Fibroblast of the aortic adventitia (primary cell): Measurements from ENCODE around the gene PMP22. TPM values are rescaled to one million over a fixed set of nuclear protein-coding genes. Genes with fewer than 3 reads are reported as not detected.
"Not testable (repeated sequence)": the region's sequence is repeated elsewhere in the genome, so short reads cannot be mapped to it uniquely, and the experiment has no call there.

Source experiments
- DNase-seq: peaks from one replicate; pipeline ENCODE4 v3.0.0-alpha.2; 2010; ENCODE audit warnings: low read depth
- H3K4me3 ChIP-seq: 2 replicates; pipeline ENCODE4 v1.5.1; 2011; ENCODE audit warnings: low read depth, mild to moderate bottlenecking, control low read depth, low read length, moderate library complexity
- CTCF ChIP-seq: IDR thresholded peaks from 2 replicates; pipeline ENCODE4 v1.5.1; 2011; ENCODE audit warnings: mild to moderate bottlenecking, low read length, control low read depth, inconsistent platforms; ENCODE audit not compliant: insufficient read depth
- total RNA-seq: library from RNA; depleted of rRNA; stranded (reverse); fragments of >200 nt; gene quantifications from 2 replicates; pipeline ENCODE4 v1.2.3, GENCODE V29; 2012; ENCODE audit warnings: low replicate concordance

Gene PMP22
- total RNA-seq, 1 donor: 111 TPM

GRCh38 chr17:15231851-15232516 is 33.1 kb downstream of the PMP22 start:
- no peak for DNase-seq
- H3K4me3 ChIP-seq: no peak overlapping the region
- TF ChIP-seq CTCF: no peak

- H3K4me3 ChIP-seq: no peak overlapping the region
- no peak for TF ChIP-seq CTCF
- DNase-seq: no peak
Measured at GRCh38 chr17:15230866-15231265, 34.3 kb downstream of the PMP22 start.

GRCh38 chr17:15221827-15222226 is 43.3 kb downstream of the PMP22 start:
- H3K4me3 ChIP-seq, DNase-seq: not testable (repeated sequence)

GRCh38 chr17:15220785-15221184 is 44.3 kb downstream of the PMP22 start:
- peak; percentile 28 for DNase-seq
- H3K4me3 ChIP-seq: no peak overlapping the region
- no peak for TF ChIP-seq CTCF

GRCh38 chr17:15216481-15216880 is 48.6 kb downstream of the PMP22 start:
- H3K4me3 ChIP-seq: no peak overlapping the region
- TF ChIP-seq CTCF: no peak
- DNase-seq: no peak

GRCh38 chr17:15213381-15214087 is 51.6 kb downstream of the PMP22 start:
- DNase-seq: peak; percentile 30
- peak; percentile 37 for TF ChIP-seq CTCF
- no peak overlapping the region for H3K4me3 ChIP-seq

GRCh38 chr17:15210247-15210646 is 54.9 kb downstream of the PMP22 start:
- DNase-seq: no peak
- TF ChIP-seq CTCF: no peak

GRCh38 chr17:15203062-15203461 is 62.1 kb downstream of the PMP22 start:
- H3K4me3 ChIP-seq, DNase-seq: not testable (repeated sequence)

More at GRCh38 chr17:15210247-15210646, 54.9 kb downstream of the PMP22 start:
- H3K4me3 ChIP-seq: no peak overlapping the region

GRCh38 chr17:15200574-15200973 is 64.6 kb downstream of the PMP22 start:
- not testable (repeated sequence) for DNase-seq, H3K4me3 ChIP-seq
